Natural killer cell (primary cell): Measurements from ENCODE around the gene MTUS2. TPM values are rescaled to one million over a fixed set of nuclear protein-coding genes. Genes with fewer than 3 reads are reported as not detected.

ENCODE experiments used
- ATAC-seq, 3 donors: fragments of 150-1000 bp in 2 of 3; fragments of 200-7000 bp in 1 of 3; cut with Tn5 transposase; 1 replicate in 1 of 3; 2 replicates in 2 of 3; pipeline ENCODE4 v1.10.0; 2021; ENCODE audit warnings: mild to moderate bottlenecking in 2 of 3, moderate library complexity in 2 of 3
- DNase-seq, 2 donors: peaks; one replicate each; pipeline versions ENCODE4 v3.0.0 to v3.0.0-alpha.2; 2013 to 2021; ENCODE audit warnings: mixed read lengths in 1 of 2
- H3K27ac ChIP-seq: one replicate; pipeline ENCODE4 v1.5.1; 2013; ENCODE audit warnings: mild to moderate bottlenecking, low read length
- H3K27me3 ChIP-seq: one replicate; pipeline ENCODE4 v1.6.1; 2013; ENCODE audit warnings: low read length; ENCODE audit not compliant: control insufficient read depth, insufficient read depth
- H3K36me3 ChIP-seq: one replicate; pipeline ENCODE4 v1.6.1; 2013; ENCODE audit warnings: low read length; ENCODE audit not compliant: control insufficient read depth, insufficient read depth
- H3K4me1 ChIP-seq: one replicate; pipeline ENCODE4 v1.6.1; 2013; ENCODE audit warnings: low read length; ENCODE audit not compliant: control insufficient read depth, insufficient read depth
- H3K4me3 ChIP-seq: one replicate; pipeline ENCODE4 v1.5.1; 2013; ENCODE audit warnings: low read length
- H3K9me3 ChIP-seq: one replicate; pipeline ENCODE4 v1.6.1; 2013; ENCODE audit warnings: low read length; ENCODE audit not compliant: control insufficient read depth, insufficient read depth
- H3K27ac Mint-ChIP-seq, 2 donors: one replicate each; pipeline ENCODE4 v1.8.0; 2022; ENCODE audit warnings: mild to moderate bottlenecking in 2 of 2, mixed read lengths in 2 of 2, moderate library complexity in 1 of 2
- H3K27me3 Mint-ChIP-seq, 2 donors: one replicate each; pipeline ENCODE4 v1.8.0; 2022; ENCODE audit warnings: low read depth in 2 of 2, mixed read lengths in 2 of 2
- H3K36me3 Mint-ChIP-seq: one replicate; pipeline ENCODE4 v1.8.0; 2022; ENCODE audit warnings: mixed read lengths
- H3K4me1 Mint-ChIP-seq, 2 donors: one replicate each; pipeline ENCODE4 v1.8.0; 2022; ENCODE audit warnings: mixed read lengths in 2 of 2
- H3K4me3 Mint-ChIP-seq: one replicate; pipeline ENCODE4 v1.8.0; 2022; ENCODE audit warnings: mild to moderate bottlenecking, moderate library complexity, mixed read lengths
- H3K9me3 Mint-ChIP-seq, 2 donors: one replicate each; pipeline ENCODE4 v1.8.0; 2022; ENCODE audit warnings: mixed read lengths in 2 of 2
- CTCF ChIP-seq: fragments of 200-600 bp; IDR thresholded peaks from one replicate; pipeline ENCODE4 v1.8.0; 2022; ENCODE audit warnings: antibody characterized with exemption
- WGBS: methylation state at CpG from one replicate; pipeline ENCODE4 v1.1.7; 2013; ENCODE audit warnings: missing lambda C conversion rate; ENCODE audit not compliant: insufficient coverage; 5-methylcytosine and 5-hydroxymethylcytosine counted together
- intact Hi-C: fragments of 100-400 bp; cut with micrococcal nuclease; formaldehyde crosslinking; loops from one replicate; pipeline ENCODE4 v1.14.2; 2022
- total RNA-seq, 4 donors: library from RNA; stranded (reverse); fragments of 120-200 nt in 1 of 4; gene quantifications; one replicate each; pipeline versions ENCODE4 v1.2.3 to v1.2.4, GENCODE V29; 2013 to 2022

The MTUS2 gene
- total RNA-seq, 3 donors from 2014 or later (not counting 1 experiment from before 2014, with no cell fraction given), result not detected

- no peak for TF ChIP-seq CTCF
- Histone ChIP-seq H3K4me1 (no peaks in the 10 kb centered on the region), H3K27ac (no peak overlapping the region), H3K36me3 (peaks cover 15% of the 10 kb centered on the region), H3K4me3 (no peak overlapping the region), H3K27me3 (no peaks in the 10 kb centered on the region), H3K9me3 (no peaks in the 10 kb centered on the region)
- DNase-seq (no peak), ATAC-seq (no peak)
- Mint-ChIP-seq H3K27me3 (no peaks in the 10 kb centered on the region), H3K4me1 (no peaks in the 10 kb centered on the region), H3K4me3 (no peak overlapping the region), H3K9me3 (no peaks in the 10 kb centered on the region), H3K36me3 (no peaks in the 10 kb centered on the region), H3K27ac (no peak overlapping the region)
- intact Hi-C loops, result no loop called here
- WGBS, result 95% methylated on average over 8 of the region's 11 CpGs
These were observed 695.9 kb downstream of the MTUS2 start for GRCh38 chr13:29516012-29516411.

GRCh38 chr13:29516880-29517279, 696.7 kb downstream of the MTUS2 start:
- no peaks in the 10 kb centered on the region for H3K36me3 Mint-ChIP-seq
- DNase-seq (no peak), ATAC-seq (no peak)
- peaks cover 20% of the 10 kb centered on the region for H3K36me3 ChIP-seq
- no peaks in the 10 kb centered on the region for H3K9me3 ChIP-seq
- H3K27ac Mint-ChIP-seq, result no peak overlapping the region
- no peaks in the 10 kb centered on the region for H3K27me3 ChIP-seq
- TF ChIP-seq CTCF, result no peak
- no peak overlapping the region for H3K4me3 Mint-ChIP-seq
- 98% methylated on average over 11 of the region's 12 CpGs for WGBS
- H3K4me3 ChIP-seq, result no peak overlapping the region
- no peaks in the 10 kb centered on the region for H3K27me3 Mint-ChIP-seq
- no peaks in the 10 kb centered on the region for H3K4me1 Mint-ChIP-seq
- intact Hi-C loops, result no loop called here
- no peaks in the 10 kb centered on the region for H3K4me1 ChIP-seq
- H3K27ac ChIP-seq, result no peak overlapping the region
- no peaks in the 10 kb centered on the region for H3K9me3 Mint-ChIP-seq

DNA sequence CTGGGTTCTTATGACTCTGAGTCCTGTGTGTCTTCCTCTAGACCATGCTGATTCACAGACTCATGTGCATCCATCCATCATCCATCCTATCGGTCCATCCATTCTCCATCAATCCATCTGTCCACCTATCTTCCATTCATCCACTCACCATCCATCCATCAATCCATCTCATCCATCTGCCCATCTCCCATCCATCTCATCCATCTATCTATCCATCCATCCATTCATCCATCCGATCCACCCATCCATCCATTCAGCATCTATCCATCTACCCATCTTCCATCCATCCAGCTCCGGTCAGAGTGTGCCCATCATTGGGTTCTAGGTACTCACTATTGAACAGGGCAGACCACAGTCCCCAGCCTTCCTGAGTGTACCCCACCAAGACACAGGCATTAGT, 699.8 kb downstream of the MTUS2 start:
- Mint-ChIP-seq H3K36me3 (no peaks in the 10 kb centered on the region), H3K4me1 (no peaks in the 10 kb centered on the region), H3K9me3 (no peaks in the 10 kb centered on the region), H3K27ac (no peak overlapping the region), H3K27me3 (no peaks in the 10 kb centered on the region), H3K4me3 (no peak overlapping the region)
- DNase-seq (no peak), ATAC-seq (no peak)
- H3K4me3 ChIP-seq, result no peak overlapping the region
- no peaks in the 10 kb centered on the region for H3K4me1 ChIP-seq
- intact Hi-C loops, result no loop called here
- no peak overlapping the region for H3K27ac ChIP-seq
- H3K9me3 ChIP-seq, result no peaks in the 10 kb centered on the region
- peaks cover 30% of the 10 kb centered on the region for H3K36me3 ChIP-seq
- WGBS, result 95% methylated on average over 3 of the region's 3 CpGs
- no peak for TF ChIP-seq CTCF
- H3K27me3 ChIP-seq, result no peaks in the 10 kb centered on the region

GRCh38 chr13:29520671-29521070, 700.5 kb downstream of the MTUS2 start:
- Mint-ChIP-seq H3K27ac (no peak overlapping the region), H3K36me3 (no peaks in the 10 kb centered on the region), H3K4me3 (no peak overlapping the region), H3K4me1 (no peaks in the 10 kb centered on the region), H3K9me3 (no peaks in the 10 kb centered on the region), H3K27me3 (no peaks in the 10 kb centered on the region)
- WGBS, result 70% methylated on average over 2 of the region's 4 CpGs
- intact Hi-C loops, result no loop called here
- H3K27me3 ChIP-seq, result no peaks in the 10 kb centered on the region
- DNase-seq (no peak), ATAC-seq (no peak)
- H3K27ac ChIP-seq, result no peak overlapping the region
- no peaks in the 10 kb centered on the region for H3K9me3 ChIP-seq
- H3K4me3 ChIP-seq, result no peak overlapping the region
- H3K36me3 ChIP-seq, result peaks cover 28% of the 10 kb centered on the region
- no peaks in the 10 kb centered on the region for H3K4me1 ChIP-seq
- TF ChIP-seq CTCF, result no peak
